Measurements from ENCODE around the gene SDF4.

SDF4 gene

DNA sequence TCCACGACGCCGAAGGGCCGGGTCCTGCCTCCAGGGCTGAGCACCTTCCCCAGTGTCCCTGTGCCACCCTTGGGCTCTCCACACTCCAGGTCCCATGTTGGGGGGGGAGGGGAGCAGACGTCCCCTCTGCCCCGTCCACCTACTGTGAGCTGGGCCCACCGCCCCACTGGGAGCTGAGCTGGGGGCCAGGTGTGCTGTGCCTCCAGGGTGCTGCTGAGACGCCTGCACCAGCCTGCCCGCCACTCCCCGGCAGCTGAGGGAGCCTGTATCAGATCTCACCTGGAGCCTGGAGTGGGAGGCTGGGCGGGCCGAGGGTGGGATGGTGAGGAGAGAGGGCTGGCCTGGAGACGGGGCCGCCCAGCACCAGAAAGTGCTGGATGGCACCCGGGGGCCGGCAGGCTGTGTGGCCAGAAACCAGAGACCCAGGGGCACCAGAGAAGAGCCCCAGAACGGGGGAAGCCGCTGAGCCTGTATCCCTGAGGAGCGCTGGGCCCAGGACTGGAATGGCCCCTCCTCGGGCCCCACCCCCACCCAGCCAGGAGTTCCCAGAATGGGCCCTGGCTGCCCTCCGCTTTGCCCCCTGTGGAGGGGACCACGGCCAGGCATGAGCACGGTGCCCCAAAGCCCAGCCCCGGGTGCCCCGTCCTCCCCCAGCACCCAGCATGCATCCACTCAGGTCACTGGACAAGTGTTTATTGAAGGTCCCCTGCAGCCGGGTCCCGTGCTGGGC lies 28.8 kb downstream of the SDF4 start:
- H3K36me3 ChIP-seq (ENCODE audit: low read length), result no peaks in the 10 kb centered on the region
- no peaks in the 10 kb centered on the region for H3K79me2 ChIP-seq (ENCODE audit: insufficient read depth, low read length)
- H4K20me1 ChIP-seq (ENCODE audit: low read depth, low read length), result no peaks in the 10 kb centered on the region
- no peaks in the 10 kb centered on the region for H3F3A ChIP-seq (ENCODE audit: insufficient read depth)
- no peak overlapping the region for H3K9ac ChIP-seq (ENCODE audit: low read length)
- no peak overlapping the region for H3K4me3 ChIP-seq (ENCODE audit: insufficient read depth, low read length, poor library complexity, severe bottlenecking)
- H3K4me2 ChIP-seq (ENCODE audit: low read depth, low read length, poor library complexity, severe bottlenecking), result no peak overlapping the region
- H3K9me3 ChIP-seq (ENCODE audit: insufficient read depth, low read length), result no peaks in the 10 kb centered on the region
- TF ChIP-seq EZH2phosphoT487 (conservative IDR thresholded peaks at IDR 0.05; ENCODE audit: low read length), result no peak
- TF ChIP-seq, protein P1, sequence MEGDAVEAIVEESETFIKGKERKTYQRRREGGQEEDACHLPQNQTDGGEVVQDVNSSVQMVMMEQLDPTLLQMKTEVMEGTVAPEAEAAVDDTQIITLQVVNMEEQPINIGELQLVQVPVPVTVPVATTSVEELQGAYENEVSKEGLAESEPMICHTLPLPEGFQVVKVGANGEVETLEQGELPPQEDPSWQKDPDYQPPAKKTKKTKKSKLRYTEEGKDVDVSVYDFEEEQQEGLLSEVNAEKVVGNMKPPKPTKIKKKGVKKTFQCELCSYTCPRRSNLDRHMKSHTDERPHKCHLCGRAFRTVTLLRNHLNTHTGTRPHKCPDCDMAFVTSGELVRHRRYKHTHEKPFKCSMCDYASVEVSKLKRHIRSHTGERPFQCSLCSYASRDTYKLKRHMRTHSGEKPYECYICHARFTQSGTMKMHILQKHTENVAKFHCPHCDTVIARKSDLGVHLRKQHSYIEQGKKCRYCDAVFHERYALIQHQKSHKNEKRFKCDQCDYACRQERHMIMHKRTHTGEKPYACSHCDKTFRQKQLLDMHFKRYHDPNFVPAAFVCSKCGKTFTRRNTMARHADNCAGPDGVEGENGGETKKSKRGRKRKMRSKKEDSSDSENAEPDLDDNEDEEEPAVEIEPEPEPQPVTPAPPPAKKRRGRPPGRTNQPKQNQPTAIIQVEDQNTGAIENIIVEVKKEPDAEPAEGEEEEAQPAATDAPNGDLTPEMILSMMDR (IDR thresholded peaks at IDR 0.05; ENCODE audit: insufficient read depth, low read length, poor library complexity, severe bottlenecking), result no peak
- H3K27ac ChIP-seq (ENCODE audit: low read depth, low read length), result no peak overlapping the region
- H3K9me2 ChIP-seq (replicated peaks; ENCODE audit: insufficient read depth, low read length), result no peaks in the 10 kb centered on the region
- no peaks in the 10 kb centered on the region for H3K27me3 ChIP-seq (ENCODE audit: low read length)
- no peak overlapping the region for H2AFZ ChIP-seq (ENCODE audit: low read depth, low read length, severe bottlenecking)

DNA sequence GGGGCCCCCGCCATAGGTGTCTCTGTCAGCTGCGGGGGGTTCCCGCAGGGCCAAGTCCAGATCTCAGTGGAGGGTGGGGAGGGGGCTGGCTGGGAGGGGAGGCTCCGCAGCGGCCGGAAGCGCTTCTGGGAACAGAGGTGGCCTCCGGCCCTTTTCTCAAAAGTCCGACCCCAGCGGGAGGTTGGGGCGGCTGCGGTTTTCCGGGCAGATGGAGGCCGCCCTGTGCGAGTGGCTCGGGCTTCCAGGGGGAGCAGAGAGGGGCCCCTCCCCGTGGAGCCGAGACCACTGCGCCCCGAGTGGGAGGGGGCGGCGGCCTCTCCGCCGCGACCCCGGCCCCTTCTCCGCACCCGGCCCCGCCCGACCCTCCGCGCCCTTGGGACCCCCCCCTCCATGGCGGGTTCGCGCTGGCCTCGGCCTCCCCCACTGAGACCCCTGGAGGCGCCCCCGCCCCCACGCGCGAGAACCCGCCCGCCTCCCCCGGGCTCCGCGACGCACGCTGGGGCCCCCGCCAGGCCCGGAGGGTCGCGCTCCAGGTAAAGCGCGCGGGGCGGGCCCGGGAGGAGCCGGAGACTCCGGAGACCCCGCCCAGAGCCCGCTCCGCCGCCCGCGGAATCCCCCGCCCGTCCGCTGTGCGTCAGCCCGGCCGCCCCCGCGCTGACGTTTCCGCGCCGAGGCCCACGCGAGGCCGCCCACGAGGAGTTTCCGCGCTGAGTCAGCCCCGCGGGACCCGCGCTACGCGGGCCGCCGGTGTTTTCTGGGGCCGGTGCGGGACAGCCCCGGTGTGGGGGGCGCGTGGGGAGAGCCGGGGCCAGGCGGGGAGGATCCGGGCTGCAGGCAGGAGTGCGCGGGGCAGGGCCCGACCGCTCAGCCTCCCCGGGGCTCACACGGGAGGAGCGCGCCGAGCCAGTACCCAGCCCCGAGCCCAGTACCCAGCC lies 30.7 kb downstream of the SDF4 start:
- no peaks in the 10 kb centered on the region for H3K9me2 ChIP-seq (replicated peaks; ENCODE audit: insufficient read depth, low read length)
- H3F3A ChIP-seq (ENCODE audit: insufficient read depth), result no peaks in the 10 kb centered on the region
- no peak overlapping the region for H3K27ac ChIP-seq (ENCODE audit: low read depth, low read length)
- no peak overlapping the region for H3K4me3 ChIP-seq (ENCODE audit: insufficient read depth, low read length, poor library complexity, severe bottlenecking)
- no peak overlapping the region for H2AFZ ChIP-seq (ENCODE audit: low read depth, low read length, severe bottlenecking)
- H3K36me3 ChIP-seq (ENCODE audit: low read length), result no peaks in the 10 kb centered on the region
- TF ChIP-seq, protein P1 (IDR thresholded peaks at IDR 0.05; ENCODE audit: insufficient read depth, low read length, poor library complexity, severe bottlenecking), result no peak
- TF ChIP-seq EZH2phosphoT487 (conservative IDR thresholded peaks at IDR 0.05; ENCODE audit: low read length), result no peak
- H3K9ac ChIP-seq (ENCODE audit: low read length), result no peak overlapping the region
- H3K4me2 ChIP-seq (ENCODE audit: low read depth, low read length, poor library complexity, severe bottlenecking), result no peak overlapping the region
- no peaks in the 10 kb centered on the region for H3K27me3 ChIP-seq (ENCODE audit: low read length)
- H4K20me1 ChIP-seq (ENCODE audit: low read depth, low read length), result no peaks in the 10 kb centered on the region
- H3K9me3 ChIP-seq (ENCODE audit: insufficient read depth, low read length), result no peaks in the 10 kb centered on the region
- H3K79me2 ChIP-seq (ENCODE audit: insufficient read depth, low read length), result no peaks in the 10 kb centered on the region

GRCh38 chr1:1199961-1200875 lies 31.6 kb downstream of the SDF4 start:
- H3K9me2 ChIP-seq (replicated peaks; ENCODE audit: insufficient read depth, low read length), result no peaks in the 10 kb centered on the region
- H3K9me3 ChIP-seq (ENCODE audit: insufficient read depth, low read length), result no peaks in the 10 kb centered on the region
- no peak overlapping the region for H3K4me3 ChIP-seq (ENCODE audit: insufficient read depth, low read length, poor library complexity, severe bottlenecking)
- no peak overlapping the region for H3K4me2 ChIP-seq (ENCODE audit: low read depth, low read length, poor library complexity, severe bottlenecking)
- H2AFZ ChIP-seq (ENCODE audit: low read depth, low read length, severe bottlenecking), result no peak overlapping the region
- H3K79me2 ChIP-seq (ENCODE audit: insufficient read depth, low read length), result no peaks in the 10 kb centered on the region
- no peaks in the 10 kb centered on the region for H3K36me3 ChIP-seq (ENCODE audit: low read length)
- no peak overlapping the region for H3K9ac ChIP-seq (ENCODE audit: low read length)
- TF ChIP-seq, protein P1 (IDR thresholded peaks at IDR 0.05; ENCODE audit: insufficient read depth, low read length, poor library complexity, severe bottlenecking), result no peak
- TF ChIP-seq EZH2phosphoT487 (conservative IDR thresholded peaks at IDR 0.05; ENCODE audit: low read length), result no peak
- no peaks in the 10 kb centered on the region for H3F3A ChIP-seq (ENCODE audit: insufficient read depth)
- H4K20me1 ChIP-seq (ENCODE audit: low read depth, low read length), result no peaks in the 10 kb centered on the region
- H3K27me3 ChIP-seq (ENCODE audit: low read length), result no peaks in the 10 kb centered on the region
- H3K27ac ChIP-seq (ENCODE audit: low read depth, low read length), result no peak overlapping the region

Data from SU-DHL-6 (cell line).